Kasumi-1 (cell line): ENCODE results near the gene CISH.

Experiments used
- DNase-seq, 2 experiments: peaks; one replicate each; lab custom pipeline; 2025; lab: John Stamatoyannopoulos, UW

CISH gene

GRCh38 chr3:50611464-50612233 is at the start of gene CISH:
Gene CISH, minus strand, starts transcription at chr3:50611774. Its CDS starts 124 bp downstream, at chr3:50611650.
- peak; percentile 97 to 99 for DNase-seq

DNA sequence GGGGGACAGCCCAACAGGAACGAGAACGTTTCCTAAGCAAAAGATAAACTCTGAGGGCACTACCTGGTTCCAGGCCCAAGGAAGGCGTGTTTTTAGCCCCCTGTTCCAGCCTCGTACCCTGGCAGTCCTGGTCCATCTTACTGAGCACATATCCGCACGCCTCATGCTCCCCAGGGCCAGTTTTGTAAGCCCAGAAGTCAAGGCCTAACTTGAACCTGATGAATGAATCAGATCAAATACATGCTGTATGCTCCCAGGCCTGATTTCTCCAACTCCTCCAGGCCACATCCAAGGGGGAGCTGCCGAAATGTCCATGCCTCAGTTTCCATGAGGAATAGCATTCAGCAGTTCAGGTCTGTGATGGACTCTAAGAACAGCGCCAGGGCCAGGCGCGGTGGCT is 48.8 kb upstream of the CISH start:
- no peak for DNase-seq

GRCh38 chr3:50658831-50659230 is 47.3 kb upstream of the CISH start:
- DNase-seq: no peak

DNA sequence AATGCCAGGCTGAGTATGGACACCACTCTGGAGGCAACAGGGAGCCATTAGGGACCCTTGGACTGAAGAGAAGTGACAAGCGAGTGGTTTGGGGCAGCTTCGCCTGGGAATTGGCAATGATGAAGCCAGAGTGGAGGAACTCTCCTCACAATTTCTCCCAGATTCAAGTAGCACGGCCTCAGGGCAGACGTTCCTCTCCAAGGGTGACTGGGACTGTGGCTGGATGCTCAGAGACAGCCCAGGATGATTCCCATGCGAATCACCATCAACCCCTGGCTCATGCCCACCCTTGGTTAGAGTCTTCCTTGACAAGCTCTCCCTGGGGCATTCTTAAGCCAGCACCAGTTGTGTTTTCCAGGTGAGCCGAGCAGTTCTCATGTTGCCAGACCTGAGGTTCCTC is 46.8 kb upstream of the CISH start:
- DNase-seq: no peak

DNA sequence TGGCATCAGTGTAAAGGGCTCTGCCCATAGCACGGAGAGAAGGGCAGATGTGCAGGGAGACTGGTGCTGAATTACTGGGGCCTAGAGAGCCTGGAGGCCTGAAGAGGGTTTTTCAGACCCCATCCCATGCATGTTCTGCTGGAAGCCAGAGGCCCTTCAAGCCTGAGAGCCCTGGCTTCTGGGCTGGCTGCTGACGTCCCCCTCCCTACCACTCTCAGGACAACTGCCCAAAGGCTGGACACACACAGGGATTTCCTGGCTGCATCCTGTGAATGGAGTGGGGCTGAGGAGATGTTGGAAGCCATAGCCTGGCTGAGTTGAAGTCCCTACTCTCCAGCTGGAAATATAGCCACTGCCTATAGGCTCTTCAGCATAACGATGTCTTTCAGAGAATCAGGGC is 46.2 kb upstream of the CISH start:
- no peak for DNase-seq

GRCh38 chr3:50657407-50657806 is 45.8 kb upstream of the CISH start:
- DNase-seq: no peak

GRCh38 chr3:50656417-50657195 is 45.0 kb upstream of the CISH start:
- no peak for DNase-seq

DNA sequence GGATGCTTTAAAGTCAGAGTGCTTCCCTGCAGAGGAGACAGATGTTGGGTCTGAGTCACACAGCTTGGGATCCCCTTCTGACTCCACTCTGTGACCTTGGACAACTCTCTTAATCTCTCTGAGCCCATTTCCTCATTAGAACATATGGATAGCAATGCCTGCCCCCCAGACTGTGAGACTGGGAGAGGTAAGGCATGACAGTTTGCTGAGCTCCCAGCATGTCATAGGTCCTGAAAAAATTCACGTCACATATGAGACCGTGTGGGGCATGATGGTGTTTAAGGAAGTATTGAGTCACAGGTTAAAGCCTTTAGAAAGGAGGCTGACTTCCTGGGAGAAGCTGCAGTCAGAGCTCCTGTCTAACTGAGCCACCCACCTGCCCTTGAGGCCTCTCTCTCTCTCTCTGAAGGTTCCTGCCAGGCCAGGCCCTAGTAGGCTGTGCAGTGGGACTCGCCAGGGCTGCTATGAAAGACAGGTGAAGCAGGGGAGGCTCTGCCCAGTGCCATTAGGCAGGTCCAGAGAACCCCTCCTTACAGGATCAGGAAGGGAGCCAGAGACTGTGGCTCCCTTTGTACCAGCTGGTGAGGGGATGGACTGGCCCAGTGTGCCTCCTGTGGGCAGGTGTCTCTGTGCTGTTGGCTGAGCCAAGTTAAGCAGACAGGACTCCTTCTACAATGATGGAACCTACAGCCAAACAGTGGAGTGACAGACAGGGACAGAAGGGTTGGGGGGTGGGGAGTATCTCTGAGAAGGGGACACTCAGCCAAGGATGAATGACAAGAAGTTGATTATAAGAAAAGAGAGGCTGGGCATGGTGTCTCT is 43.6 kb upstream of the CISH start:
- DNase-seq: peak in 1 of 2 experiments; percentile 51

- no peak for DNase-seq
These were observed 42.5 kb upstream of the CISH start for GRCh38 chr3:50653937-50654595.

- DNase-seq: peak in 1 of 2 experiments; percentile 49
These were observed 41.1 kb upstream of the CISH start for GRCh38 chr3:50652709-50653108.

DNA sequence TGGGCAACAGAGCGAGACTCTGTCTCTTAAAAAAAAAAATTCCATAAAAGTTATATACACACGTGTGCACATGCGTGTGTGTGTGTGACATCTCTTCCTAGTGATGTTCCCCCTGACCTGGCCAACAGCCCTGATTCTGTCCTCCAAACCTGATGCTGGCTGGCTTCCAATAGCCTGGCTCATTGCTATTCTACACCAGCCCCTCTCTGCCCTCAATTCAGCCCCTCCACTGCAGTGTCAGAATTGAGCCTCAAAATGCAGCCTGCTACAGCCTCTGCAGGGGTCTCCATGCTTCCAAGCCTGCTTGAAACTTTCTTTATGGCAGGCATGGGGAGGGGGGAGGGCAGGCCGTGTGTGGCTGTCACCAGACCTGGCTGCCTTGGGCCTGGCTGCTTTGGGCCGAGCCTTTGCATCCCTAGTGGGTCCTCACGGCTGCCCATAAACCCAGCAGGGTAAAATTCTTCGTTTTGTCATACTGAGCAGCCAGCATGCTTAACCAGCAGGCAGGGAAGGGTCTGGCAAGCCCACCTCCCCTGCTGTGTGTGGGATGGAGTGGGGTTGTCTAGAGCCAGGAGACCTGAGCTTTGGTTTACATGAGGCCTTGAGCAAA is 40.5 kb upstream of the CISH start:
- DNase-seq: no peak

GRCh38 chr3:50651445-50651844 is 39.9 kb upstream of the CISH start:
- DNase-seq: no peak

- no peak for DNase-seq
These were observed 38.4 kb upstream of the CISH start for GRCh38 chr3:50650018-50650417.

- DNase-seq: no peak
These were observed 37.9 kb upstream of the CISH start for GRCh38 chr3:50649451-50649931.

DNA sequence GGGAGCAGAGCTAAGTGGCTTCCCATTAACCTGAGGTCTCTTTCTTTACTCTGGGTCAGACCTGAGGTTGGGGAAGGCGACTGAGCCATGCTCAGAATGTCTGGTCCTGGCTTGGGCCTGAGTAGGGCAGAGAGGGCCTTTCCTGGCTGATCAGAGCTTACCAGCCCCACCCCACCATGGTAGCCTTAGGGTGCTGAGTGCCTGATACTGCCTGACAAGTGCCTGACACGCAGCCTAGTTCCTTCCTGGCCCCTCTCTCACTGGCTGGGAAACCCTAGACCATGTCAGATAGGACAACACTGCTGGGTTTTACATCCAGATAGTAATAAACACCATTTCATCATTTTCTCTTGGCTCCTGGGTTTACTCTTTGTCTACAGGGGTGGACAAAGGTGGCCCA is 37.4 kb upstream of the CISH start:
- no peak for DNase-seq

DNA sequence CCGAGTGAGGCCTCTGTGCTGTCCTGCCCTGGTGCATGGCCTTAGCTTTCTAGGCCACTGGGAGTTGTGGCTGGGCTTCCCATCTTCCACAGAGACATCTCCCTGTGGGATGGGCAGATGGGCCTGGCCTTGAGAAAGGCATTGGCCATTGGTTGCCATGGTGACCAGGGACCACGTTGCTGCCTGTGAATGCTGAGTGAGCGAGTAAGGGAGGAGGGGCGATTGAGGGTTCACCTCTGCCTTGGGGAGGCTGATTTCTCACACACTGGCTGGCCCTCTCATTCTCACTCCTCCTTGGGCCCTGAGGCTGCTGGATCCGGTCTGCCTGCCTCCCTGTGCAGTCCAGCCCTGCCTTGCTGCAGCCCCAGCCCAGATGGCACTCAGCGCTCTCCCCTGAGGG is 36.7 kb upstream of the CISH start:
- no peak for DNase-seq

GRCh38 chr3:50645378-50645777 is 33.8 kb upstream of the CISH start:
- no peak for DNase-seq

DNA sequence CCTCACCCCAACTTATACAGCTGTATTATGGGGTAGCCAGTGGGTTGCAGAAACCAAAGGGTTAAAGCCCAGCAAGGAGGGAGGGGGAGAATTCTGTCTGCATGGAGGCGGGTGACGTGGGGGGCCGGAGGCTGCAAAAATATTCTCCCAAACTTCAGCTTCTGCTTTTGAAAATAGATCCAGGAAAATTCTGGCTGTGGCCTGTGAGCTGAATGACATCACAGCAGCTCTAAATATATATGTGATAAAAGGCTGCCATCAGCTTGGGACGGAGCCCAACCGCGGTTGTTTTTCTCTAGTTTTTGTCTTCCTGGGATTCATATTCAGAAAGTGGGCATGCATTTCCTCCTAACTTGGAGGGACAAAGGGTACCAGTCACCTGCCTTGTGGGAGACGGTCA is 33.0 kb upstream of the CISH start:
- DNase-seq: no peak

GRCh38 chr3:50642382-50642781 is 30.8 kb upstream of the CISH start:
- DNase-seq: no peak

DNA sequence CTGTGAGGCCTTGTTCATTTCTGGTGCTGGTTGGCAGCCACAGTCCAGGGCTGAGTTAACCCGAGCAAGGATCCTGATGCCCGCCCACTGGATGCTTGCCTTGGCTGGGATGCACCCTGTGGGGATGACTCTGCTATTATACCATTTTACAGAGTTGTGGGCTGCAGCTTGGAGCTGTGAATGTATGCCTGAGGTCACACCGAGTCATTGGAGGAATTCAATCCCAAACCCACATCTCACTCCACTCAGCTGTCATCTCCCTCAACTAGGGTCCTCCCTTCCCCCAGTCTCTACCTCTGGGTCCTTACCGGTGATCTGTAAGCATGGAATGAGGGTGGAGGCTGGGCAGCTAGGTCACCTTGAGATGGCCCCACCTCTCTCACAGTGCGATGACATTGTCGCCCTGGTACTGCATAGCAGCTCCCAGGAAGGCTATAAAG is 27.5 kb upstream of the CISH start:
- no peak for DNase-seq

- DNase-seq: no peak
These were observed 26.4 kb upstream of the CISH start for GRCh38 chr3:50637945-50638344.
